K562 (cell line): ENCODE results near the gene SPIN2A.

Experiments used
- CBFB ChIP-seq: sonication (generic); formaldehyde crosslinking; IDR thresholded peaks from 2 replicates; pipeline ENCODE4 v1.4.0; 2020; ENCODE audit warnings: mild to moderate bottlenecking, missing genetic modification reagents
- ELF4 ChIP-seq: fragments of 450-650 bp; formaldehyde crosslinking; IDR thresholded peaks from 2 replicates; pipeline ENCODE4 v1.4.0; 2022; ENCODE audit warnings: missing genetic modification characterization
- MCM2 ChIP-seq: fragments of 450-650 bp; IDR thresholded peaks from 2 replicates; pipeline ENCODE4 v1.6.1; 2017; ENCODE audit warnings: low read depth, mild to moderate bottlenecking
- MCM7 ChIP-seq, 2 experiments: fragments of 450-650 bp; IDR thresholded peaks; 2 replicates each; pipeline ENCODE4 v1.6.1; 2016 to 2018
- PRPF4 ChIP-seq: fragments of 200-400 bp; formaldehyde crosslinking; IDR thresholded peaks from one replicate; pipeline ENCODE4 v1.6.1; 2017; ENCODE audit warnings: low read length, low read depth, mild to moderate bottlenecking; ENCODE audit not compliant: insufficient read depth, poor library complexity, severe bottlenecking
- TF ChIP-seq, protein P1 (sequence below): fragments of 450-650 bp; IDR thresholded peaks from 2 replicates; pipeline ENCODE4 v1.6.1; 2016; ENCODE audit warnings: mild to moderate bottlenecking, moderate library complexity
- TF ChIP-seq, protein P2 (sequence below), 3 experiments: IDR thresholded peaks in 2 of 3; conservative IDR thresholded peaks in 1 of 3; 2 replicates each; pipeline ENCODE4 v1.5.1; 2011 to 2012; ENCODE audit warnings: low read length in 3 of 3, mild to moderate bottlenecking in 3 of 3, control low read depth in 2 of 3, improper control_type of control experiment in 1 of 3, inconsistent platforms in 1 of 3, low read depth in 1 of 3, mixed read lengths in 1 of 3, moderate library complexity in 1 of 3; ENCODE audit not compliant: insufficient read depth in 2 of 3
- TF ChIP-seq, protein P3 (sequence below), 2 experiments: fragments of 450-650 bp; conservative IDR thresholded peaks; 2 replicates each; pipeline ENCODE4 v1.6.1; 2017; ENCODE audit warnings: mild to moderate bottlenecking in 2 of 2, moderate library complexity in 2 of 2

DNA sequence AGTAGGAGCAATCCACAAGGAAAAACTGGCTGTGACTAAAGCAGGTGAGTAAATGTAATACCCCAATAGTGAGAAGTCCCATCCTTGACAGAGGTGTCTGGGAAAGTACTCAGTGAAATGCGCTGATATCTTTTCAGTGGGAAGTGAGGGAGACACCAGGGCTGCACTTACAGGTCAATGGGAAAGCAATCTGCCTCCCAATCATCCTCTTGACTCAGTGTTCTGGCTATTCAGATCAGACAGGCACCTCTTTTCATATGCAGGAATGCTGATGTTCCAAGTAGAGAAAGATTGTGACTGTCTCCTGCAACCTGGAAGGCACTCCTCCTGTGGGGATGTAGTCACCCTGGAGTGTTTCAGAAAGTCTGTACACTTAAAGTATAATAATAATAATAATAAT lies 39.9 kb upstream of the SPIN2A start:
- TF ChIP-seq ELF4 (CRISPR knock-in tag) (no peak), CBFB (CRISPR knock-in tag) (no peak), PRPF4 (no peak), MCM2 (no peak), MCM7 (IDR thresholded peaks at IDR 0.05) (no peak)
- TF ChIP-seq, protein P1, sequence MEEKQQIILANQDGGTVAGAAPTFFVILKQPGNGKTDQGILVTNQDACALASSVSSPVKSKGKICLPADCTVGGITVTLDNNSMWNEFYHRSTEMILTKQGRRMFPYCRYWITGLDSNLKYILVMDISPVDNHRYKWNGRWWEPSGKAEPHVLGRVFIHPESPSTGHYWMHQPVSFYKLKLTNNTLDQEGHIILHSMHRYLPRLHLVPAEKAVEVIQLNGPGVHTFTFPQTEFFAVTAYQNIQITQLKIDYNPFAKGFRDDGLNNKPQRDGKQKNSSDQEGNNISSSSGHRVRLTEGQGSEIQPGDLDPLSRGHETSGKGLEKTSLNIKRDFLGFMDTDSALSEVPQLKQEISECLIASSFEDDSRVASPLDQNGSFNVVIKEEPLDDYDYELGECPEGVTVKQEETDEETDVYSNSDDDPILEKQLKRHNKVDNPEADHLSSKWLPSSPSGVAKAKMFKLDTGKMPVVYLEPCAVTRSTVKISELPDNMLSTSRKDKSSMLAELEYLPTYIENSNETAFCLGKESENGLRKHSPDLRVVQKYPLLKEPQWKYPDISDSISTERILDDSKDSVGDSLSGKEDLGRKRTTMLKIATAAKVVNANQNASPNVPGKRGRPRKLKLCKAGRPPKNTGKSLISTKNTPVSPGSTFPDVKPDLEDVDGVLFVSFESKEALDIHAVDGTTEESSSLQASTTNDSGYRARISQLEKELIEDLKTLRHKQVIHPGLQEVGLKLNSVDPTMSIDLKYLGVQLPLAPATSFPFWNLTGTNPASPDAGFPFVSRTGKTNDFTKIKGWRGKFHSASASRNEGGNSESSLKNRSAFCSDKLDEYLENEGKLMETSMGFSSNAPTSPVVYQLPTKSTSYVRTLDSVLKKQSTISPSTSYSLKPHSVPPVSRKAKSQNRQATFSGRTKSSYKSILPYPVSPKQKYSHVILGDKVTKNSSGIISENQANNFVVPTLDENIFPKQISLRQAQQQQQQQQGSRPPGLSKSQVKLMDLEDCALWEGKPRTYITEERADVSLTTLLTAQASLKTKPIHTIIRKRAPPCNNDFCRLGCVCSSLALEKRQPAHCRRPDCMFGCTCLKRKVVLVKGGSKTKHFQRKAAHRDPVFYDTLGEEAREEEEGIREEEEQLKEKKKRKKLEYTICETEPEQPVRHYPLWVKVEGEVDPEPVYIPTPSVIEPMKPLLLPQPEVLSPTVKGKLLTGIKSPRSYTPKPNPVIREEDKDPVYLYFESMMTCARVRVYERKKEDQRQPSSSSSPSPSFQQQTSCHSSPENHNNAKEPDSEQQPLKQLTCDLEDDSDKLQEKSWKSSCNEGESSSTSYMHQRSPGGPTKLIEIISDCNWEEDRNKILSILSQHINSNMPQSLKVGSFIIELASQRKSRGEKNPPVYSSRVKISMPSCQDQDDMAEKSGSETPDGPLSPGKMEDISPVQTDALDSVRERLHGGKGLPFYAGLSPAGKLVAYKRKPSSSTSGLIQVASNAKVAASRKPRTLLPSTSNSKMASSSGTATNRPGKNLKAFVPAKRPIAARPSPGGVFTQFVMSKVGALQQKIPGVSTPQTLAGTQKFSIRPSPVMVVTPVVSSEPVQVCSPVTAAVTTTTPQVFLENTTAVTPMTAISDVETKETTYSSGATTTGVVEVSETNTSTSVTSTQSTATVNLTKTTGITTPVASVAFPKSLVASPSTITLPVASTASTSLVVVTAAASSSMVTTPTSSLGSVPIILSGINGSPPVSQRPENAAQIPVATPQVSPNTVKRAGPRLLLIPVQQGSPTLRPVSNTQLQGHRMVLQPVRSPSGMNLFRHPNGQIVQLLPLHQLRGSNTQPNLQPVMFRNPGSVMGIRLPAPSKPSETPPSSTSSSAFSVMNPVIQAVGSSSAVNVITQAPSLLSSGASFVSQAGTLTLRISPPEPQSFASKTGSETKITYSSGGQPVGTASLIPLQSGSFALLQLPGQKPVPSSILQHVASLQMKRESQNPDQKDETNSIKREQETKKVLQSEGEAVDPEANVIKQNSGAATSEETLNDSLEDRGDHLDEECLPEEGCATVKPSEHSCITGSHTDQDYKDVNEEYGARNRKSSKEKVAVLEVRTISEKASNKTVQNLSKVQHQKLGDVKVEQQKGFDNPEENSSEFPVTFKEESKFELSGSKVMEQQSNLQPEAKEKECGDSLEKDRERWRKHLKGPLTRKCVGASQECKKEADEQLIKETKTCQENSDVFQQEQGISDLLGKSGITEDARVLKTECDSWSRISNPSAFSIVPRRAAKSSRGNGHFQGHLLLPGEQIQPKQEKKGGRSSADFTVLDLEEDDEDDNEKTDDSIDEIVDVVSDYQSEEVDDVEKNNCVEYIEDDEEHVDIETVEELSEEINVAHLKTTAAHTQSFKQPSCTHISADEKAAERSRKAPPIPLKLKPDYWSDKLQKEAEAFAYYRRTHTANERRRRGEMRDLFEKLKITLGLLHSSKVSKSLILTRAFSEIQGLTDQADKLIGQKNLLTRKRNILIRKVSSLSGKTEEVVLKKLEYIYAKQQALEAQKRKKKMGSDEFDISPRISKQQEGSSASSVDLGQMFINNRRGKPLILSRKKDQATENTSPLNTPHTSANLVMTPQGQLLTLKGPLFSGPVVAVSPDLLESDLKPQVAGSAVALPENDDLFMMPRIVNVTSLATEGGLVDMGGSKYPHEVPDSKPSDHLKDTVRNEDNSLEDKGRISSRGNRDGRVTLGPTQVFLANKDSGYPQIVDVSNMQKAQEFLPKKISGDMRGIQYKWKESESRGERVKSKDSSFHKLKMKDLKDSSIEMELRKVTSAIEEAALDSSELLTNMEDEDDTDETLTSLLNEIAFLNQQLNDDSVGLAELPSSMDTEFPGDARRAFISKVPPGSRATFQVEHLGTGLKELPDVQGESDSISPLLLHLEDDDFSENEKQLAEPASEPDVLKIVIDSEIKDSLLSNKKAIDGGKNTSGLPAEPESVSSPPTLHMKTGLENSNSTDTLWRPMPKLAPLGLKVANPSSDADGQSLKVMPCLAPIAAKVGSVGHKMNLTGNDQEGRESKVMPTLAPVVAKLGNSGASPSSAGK = no peak
- TF ChIP-seq, protein P2, sequence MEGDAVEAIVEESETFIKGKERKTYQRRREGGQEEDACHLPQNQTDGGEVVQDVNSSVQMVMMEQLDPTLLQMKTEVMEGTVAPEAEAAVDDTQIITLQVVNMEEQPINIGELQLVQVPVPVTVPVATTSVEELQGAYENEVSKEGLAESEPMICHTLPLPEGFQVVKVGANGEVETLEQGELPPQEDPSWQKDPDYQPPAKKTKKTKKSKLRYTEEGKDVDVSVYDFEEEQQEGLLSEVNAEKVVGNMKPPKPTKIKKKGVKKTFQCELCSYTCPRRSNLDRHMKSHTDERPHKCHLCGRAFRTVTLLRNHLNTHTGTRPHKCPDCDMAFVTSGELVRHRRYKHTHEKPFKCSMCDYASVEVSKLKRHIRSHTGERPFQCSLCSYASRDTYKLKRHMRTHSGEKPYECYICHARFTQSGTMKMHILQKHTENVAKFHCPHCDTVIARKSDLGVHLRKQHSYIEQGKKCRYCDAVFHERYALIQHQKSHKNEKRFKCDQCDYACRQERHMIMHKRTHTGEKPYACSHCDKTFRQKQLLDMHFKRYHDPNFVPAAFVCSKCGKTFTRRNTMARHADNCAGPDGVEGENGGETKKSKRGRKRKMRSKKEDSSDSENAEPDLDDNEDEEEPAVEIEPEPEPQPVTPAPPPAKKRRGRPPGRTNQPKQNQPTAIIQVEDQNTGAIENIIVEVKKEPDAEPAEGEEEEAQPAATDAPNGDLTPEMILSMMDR (IDR thresholded peaks at IDR 0.05 in 2 of 3, conservative IDR thresholded peaks at IDR 0.05 in 1 of 3; ENCODE audit: insufficient read depth in 2 of 3, low read depth in 1 of 3, low read length in 3 of 3) = no peak
- TF ChIP-seq, protein P3, sequence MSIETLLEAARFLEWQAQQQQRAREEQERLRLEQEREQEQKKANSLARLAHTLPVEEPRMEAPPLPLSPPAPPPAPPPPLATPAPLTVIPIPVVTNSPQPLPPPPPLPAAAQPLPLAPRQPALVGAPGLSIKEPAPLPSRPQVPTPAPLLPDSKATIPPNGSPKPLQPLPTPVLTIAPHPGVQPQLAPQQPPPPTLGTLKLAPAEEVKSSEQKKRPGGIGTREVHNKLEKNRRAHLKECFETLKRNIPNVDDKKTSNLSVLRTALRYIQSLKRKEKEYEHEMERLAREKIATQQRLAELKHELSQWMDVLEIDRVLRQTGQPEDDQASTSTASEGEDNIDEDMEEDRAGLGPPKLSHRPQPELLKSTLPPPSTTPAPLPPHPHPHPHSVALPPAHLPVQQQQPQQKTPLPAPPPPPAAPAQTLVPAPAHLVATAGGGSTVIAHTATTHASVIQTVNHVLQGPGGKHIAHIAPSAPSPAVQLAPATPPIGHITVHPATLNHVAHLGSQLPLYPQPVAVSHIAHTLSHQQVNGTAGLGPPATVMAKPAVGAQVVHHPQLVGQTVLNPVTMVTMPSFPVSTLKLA (conservative IDR thresholded peaks at IDR 0.05) = no peak
